Peyer's patch (tissue), 4 donors: ENCODE measurements around the gene WDR86.

Experiments used
- CTCF ChIP-seq, 6 experiments: fragments of 450-650 bp in 4 of 6; fragments of 200-600 bp in 2 of 6; sonication (generic) in 1 of 6; IDR thresholded peaks; one replicate each; pipeline ENCODE4 v1.5.1; 2017 to 2019; ENCODE audit warnings: antibody characterized with exemption in 6 of 6, mild to moderate bottlenecking in 3 of 6, moderate library complexity in 1 of 6
- POLR2A ChIP-seq, 2 donors: fragments of 450-650 bp; IDR thresholded peaks; one replicate each; pipeline ENCODE4 v1.5.1; 2017; ENCODE audit warnings: antibody characterized with exemption in 2 of 2, mild to moderate bottlenecking in 2 of 2, moderate library complexity in 2 of 2

- TF ChIP-seq POLR2A (IDR thresholded peaks at IDR 0.05), result no peak
- TF ChIP-seq CTCF (IDR thresholded peaks at IDR 0.05), result no peak
Observed at GRCh38 chr7:151342102-151342646, 67.7 kb downstream of the WDR86 start.
